ENCODE measurements around the gene SLC16A2.
A peak's percentile ranks its signal among the peaks of the same experiment; 100 is the strongest.
"Not testable (repeated sequence)": the region's sequence is repeated elsewhere in the genome, so short reads cannot be mapped to it uniquely, and the experiment has no call there.

Gene SLC16A2

GRCh38 chrX:74451450-74452198 is 30.3 kb downstream of the SLC16A2 start:
- TF ChIP-seq, protein P1, sequence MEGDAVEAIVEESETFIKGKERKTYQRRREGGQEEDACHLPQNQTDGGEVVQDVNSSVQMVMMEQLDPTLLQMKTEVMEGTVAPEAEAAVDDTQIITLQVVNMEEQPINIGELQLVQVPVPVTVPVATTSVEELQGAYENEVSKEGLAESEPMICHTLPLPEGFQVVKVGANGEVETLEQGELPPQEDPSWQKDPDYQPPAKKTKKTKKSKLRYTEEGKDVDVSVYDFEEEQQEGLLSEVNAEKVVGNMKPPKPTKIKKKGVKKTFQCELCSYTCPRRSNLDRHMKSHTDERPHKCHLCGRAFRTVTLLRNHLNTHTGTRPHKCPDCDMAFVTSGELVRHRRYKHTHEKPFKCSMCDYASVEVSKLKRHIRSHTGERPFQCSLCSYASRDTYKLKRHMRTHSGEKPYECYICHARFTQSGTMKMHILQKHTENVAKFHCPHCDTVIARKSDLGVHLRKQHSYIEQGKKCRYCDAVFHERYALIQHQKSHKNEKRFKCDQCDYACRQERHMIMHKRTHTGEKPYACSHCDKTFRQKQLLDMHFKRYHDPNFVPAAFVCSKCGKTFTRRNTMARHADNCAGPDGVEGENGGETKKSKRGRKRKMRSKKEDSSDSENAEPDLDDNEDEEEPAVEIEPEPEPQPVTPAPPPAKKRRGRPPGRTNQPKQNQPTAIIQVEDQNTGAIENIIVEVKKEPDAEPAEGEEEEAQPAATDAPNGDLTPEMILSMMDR (IDR thresholded peaks at IDR 0.05; ENCODE audit: insufficient read depth, missing control alignments), result no peak
- DNase-seq (ENCODE audit: insufficient read length, low spot score) (no peak), FAIRE-seq (no peak)

DNA sequence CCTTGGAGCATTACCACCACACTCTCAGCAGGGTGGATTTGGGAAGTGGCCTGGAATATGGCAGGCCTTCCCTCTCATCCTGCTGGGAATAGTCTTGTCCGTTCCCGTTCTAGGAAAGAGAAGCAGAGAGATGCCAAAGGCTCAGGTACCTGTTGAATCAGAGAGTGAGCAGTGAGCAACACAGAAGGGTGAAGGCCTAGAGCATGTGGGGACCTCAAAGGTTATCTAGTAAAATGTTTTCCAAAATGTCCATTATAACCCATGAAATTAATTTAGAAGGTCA is 30.8 kb downstream of the SLC16A2 start:
- no peak for FAIRE-seq
- no peak for DNase-seq (ENCODE audit: insufficient read length, low spot score)
- TF ChIP-seq, protein P1 (IDR thresholded peaks at IDR 0.05; ENCODE audit: insufficient read depth, missing control alignments), result no peak

GRCh38 chrX:74453178-74453577 is 31.9 kb downstream of the SLC16A2 start:
- DNase-seq (ENCODE audit: insufficient read length, low spot score), result no peak
- FAIRE-seq, result no peak
- TF ChIP-seq, protein P1 (IDR thresholded peaks at IDR 0.05; ENCODE audit: insufficient read depth, missing control alignments), result no peak

DNA sequence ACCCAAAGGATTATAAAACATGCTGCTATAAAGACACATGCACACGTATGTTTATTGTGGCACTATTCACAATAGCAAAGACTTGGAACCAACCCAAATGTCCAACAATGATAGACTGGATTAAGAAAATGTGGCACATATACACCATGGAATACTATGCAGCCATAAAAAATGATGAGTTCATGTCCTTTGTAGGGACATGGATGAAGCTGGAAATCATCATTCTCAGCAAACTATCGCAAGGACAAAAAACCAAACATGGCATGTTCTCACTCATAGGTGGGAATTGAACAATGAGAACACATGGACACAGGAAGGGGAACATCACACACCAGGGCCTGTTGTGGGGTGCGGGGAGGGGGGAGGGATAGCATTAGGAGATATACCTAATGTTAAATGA is 32.9 kb downstream of the SLC16A2 start:
- not testable (repeated sequence) for DNase-seq (ENCODE audit: insufficient read length, low spot score); FAIRE-seq

DNA sequence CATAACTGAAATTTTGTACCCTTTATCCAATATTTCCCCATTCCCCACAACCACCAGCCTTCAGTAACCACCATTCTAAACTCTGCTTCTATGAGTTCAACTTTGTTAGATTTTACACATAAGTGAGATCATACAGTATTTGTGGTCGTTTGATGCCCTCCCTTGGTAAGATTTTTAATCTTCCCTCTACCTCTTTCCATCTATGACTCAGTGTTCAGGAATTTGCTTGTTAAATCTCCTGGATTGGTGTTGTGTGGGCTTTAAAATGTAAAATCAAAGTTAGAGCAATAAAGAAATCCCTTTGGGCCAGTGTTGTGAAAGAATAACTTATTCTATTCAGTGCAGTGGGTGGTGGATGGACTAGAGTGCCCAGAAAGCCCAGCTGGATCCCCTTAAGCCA is 37.4 kb downstream of the SLC16A2 start:
- FAIRE-seq (no peak), DNase-seq (ENCODE audit: insufficient read length, low spot score) (no peak)
- TF ChIP-seq, protein P1 (IDR thresholded peaks at IDR 0.05; ENCODE audit: insufficient read depth, missing control alignments), result peak; percentile 7

DNA sequence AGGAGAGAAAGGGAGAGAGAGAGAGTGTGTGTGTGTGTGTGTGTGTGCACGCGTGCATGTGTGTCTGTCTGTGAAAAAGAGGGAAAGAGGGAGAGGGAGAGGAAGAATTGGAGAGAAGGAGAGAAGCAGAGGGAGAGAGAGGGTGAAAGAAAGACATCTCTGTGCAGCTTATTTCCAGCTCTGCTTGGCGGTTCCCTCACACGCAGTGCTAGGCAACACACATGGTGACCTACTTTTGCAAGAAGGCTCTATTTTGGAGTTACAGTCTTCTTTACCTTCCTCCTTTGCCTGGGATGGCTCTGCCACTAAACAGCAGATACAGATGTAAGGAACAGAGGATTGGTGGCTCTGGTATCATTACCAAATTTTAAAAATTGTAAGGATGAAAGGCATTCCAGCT is 40.1 kb downstream of the SLC16A2 start:
- no peak for FAIRE-seq
- no peak for DNase-seq (ENCODE audit: insufficient read length, low spot score)
- TF ChIP-seq, protein P1 (IDR thresholded peaks at IDR 0.05; ENCODE audit: insufficient read depth, missing control alignments), result no peak

DNA sequence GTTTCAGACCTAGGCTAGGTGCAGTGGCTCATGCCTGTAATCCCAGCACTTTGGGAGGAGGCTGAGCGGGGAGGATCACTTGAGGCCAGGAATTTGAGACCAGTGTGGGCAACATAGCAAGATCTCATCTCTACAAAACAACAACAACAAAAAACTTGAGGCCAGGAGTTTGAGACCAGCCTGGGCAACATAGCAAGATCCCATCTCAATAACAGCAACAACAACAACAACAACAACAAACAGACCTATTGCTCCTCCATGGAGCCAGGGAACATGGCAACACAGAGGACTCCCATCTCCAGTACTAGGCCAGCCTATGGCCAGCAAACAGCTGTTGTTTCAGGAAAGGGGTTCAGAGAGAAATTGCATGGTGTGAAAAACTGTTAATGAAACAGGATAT is 43.4 kb downstream of the SLC16A2 start:
- TF ChIP-seq, protein P1 (IDR thresholded peaks at IDR 0.05; ENCODE audit: insufficient read depth, missing control alignments), result no peak
- FAIRE-seq, result no peak

DNA sequence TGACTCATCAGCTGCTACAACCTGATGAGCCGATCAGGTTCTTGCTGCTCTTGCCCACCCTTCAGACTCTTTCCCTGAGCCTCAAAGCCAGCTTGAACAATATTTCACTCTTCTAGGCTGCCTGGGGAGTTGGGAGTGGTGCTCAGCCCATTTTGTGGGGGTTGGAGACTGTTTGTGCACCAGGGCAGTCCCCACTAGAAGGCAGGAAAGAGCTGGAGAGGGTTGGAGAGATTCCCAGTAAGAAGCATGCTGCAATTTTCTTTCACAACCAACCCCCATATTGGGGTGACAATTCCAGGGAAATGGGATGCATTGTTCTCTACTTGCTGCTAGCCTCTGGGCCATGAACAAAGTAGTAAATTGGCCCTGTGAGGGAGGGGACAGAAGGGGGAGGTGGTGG is 44.1 kb downstream of the SLC16A2 start:
- TF ChIP-seq, protein P1 (IDR thresholded peaks at IDR 0.05; ENCODE audit: insufficient read depth, missing control alignments), result no peak
- FAIRE-seq (no peak), DNase-seq (ENCODE audit: insufficient read length, low spot score) (no peak)

More for the DNA sequence above, 43.4 kb downstream of the SLC16A2 start:
- DNase-seq (ENCODE audit: insufficient read length, low spot score), result no peak
